Smooth muscle cell (in vitro differentiated cells): ENCODE data around the gene STXBP6. TPM values are rescaled to one million over a fixed set of nuclear protein-coding genes. Genes with fewer than 3 reads are reported as not detected.

Experiments
- DNase-seq: peaks from one replicate; lab custom pipeline; 2025; ENCODE audit not compliant: unreplicated experiment; lab: John Stamatoyannopoulos, UW
- H2AFZ ChIP-seq: fragments of 200-600 bp; sonication (generic); 2 replicates; pipeline ENCODE4 v1.6.0; 2016; ENCODE audit warnings: antibody characterized with exemption, low read depth, mild to moderate bottlenecking
- H3F3A ChIP-seq: fragments of 200-600 bp; sonication (generic); 2 replicates; pipeline ENCODE4 v1.6.0; 2017; ENCODE audit warnings: antibody characterized with exemption, low read depth
- H3K27ac ChIP-seq: fragments of 200-600 bp; sonication (generic); 2 replicates; pipeline ENCODE4 v1.5.1; 2016; ENCODE audit warnings: low read depth, mild to moderate bottlenecking
- H3K27me3 ChIP-seq: fragments of 200-600 bp; sonication (generic); 2 replicates; pipeline ENCODE4 v1.6.1; 2016; ENCODE audit warnings: low read depth, mild to moderate bottlenecking
- H3K36me3 ChIP-seq: fragments of 200-600 bp; sonication (generic); 2 replicates; pipeline ENCODE4 v1.5.1; 2016; ENCODE audit warnings: low read depth
- H3K4me1 ChIP-seq: fragments of 200-600 bp; sonication (generic); 2 replicates; pipeline ENCODE4 v1.5.1; 2016; ENCODE audit warnings: low read depth
- H3K4me2 ChIP-seq: fragments of 200-600 bp; sonication (generic); 2 replicates; pipeline ENCODE4 v1.6.0; 2016; ENCODE audit warnings: mild to moderate bottlenecking
- H3K4me3 ChIP-seq: fragments of 200-600 bp; sonication (generic); 2 replicates; pipeline ENCODE4 v1.5.1; 2016; ENCODE audit warnings: mild to moderate bottlenecking
- H3K79me2 ChIP-seq: fragments of 200-600 bp; sonication (generic); 2 replicates; pipeline ENCODE4 v1.6.0; 2016; ENCODE audit warnings: low read depth, mild to moderate bottlenecking
- H3K9ac ChIP-seq: fragments of 200-600 bp; sonication (generic); 2 replicates; pipeline ENCODE4 v1.6.0; 2016; ENCODE audit warnings: low read depth
- H3K9me3 ChIP-seq: fragments of 200-600 bp; sonication (generic); replicated peaks from 2 replicates; pipeline ENCODE4 v1.5.1; 2016; ENCODE audit warnings: low read depth
- H4K20me1 ChIP-seq: fragments of 200-600 bp; sonication (generic); 2 replicates; pipeline ENCODE4 v1.6.0; 2016; ENCODE audit warnings: low read depth
- CTCF ChIP-seq: fragments of 200-600 bp; sonication (generic); IDR thresholded peaks from 2 replicates; pipeline ENCODE4 v1.5.1; 2017; ENCODE audit warnings: borderline replicate concordance, mild to moderate bottlenecking, antibody characterized with exemption; ENCODE audit not compliant: insufficient read depth, poor library complexity, severe bottlenecking
- WGBS: methylation state at CpG from one replicate; pipeline ENCODE4 v1.1.7; 2016; ENCODE audit warnings: low lambda C conversion rate; 5-methylcytosine and 5-hydroxymethylcytosine counted together
- polyA plus RNA-seq: library from polyadenylated mRNA; unstranded; fragments of >200 nt; fragmentation: Nextera tagmentation; extraction: Ambion mirVana; gene quantifications from 2 replicates; pipeline ENCODE4 v1.2.1, GENCODE V29; 2016
- total RNA-seq: library from RNA; depleted of rRNA; stranded (reverse); fragments of >200 nt; gene quantifications from 2 replicates; pipeline ENCODE4 v1.2.3, GENCODE V29; 2014

Gene STXBP6
- total and polyA plus RNA-seq, 2 experiments from 2014 or later: 144 to 170 TPM

GRCh38 chr14:24978862-24979724 lies 70.9 kb downstream of the STXBP6 start:
- Histone ChIP-seq H2AFZ (no peak overlapping the region), H3K36me3 (no peaks in the 10 kb centered on the region), H3K9me3 (no peaks in the 10 kb centered on the region), H3K27ac (peak overlapping the region; percentile 79), H4K20me1 (peaks cover 15% of the 10 kb centered on the region), H3F3A (peaks cover 29% of the 10 kb centered on the region), H3K27me3 (no peaks in the 10 kb centered on the region), H3K4me2 (peak overlapping the region; percentile 69), H3K4me1 (peaks cover 20% of the 10 kb centered on the region), H3K4me3 (no peak overlapping the region), H3K9ac (peak overlapping the region; percentile 31), H3K79me2 (peaks cover 71% of the 10 kb centered on the region)
- TF ChIP-seq CTCF: no peak
- whole genome bisulfite sequencing: 54% methylated on average over 2 of the region's 2 CpGs
- DNase-seq: no peak

GRCh38 chr14:24976602-24977001 lies 73.3 kb downstream of the STXBP6 start:
- no peak for DNase-seq
- Histone ChIP-seq H3K36me3 (no peaks in the 10 kb centered on the region), H3K9me3 (no peaks in the 10 kb centered on the region), H3K27ac (no peak overlapping the region), H3F3A (peaks cover 10% of the 10 kb centered on the region), H2AFZ (no peak overlapping the region), H3K4me2 (no peak overlapping the region), H3K79me2 (peaks cover 94% of the 10 kb centered on the region), H4K20me1 (peaks cover 39% of the 10 kb centered on the region), H3K9ac (no peak overlapping the region), H3K4me3 (no peak overlapping the region), H3K4me1 (peaks cover 22% of the 10 kb centered on the region), H3K27me3 (no peaks in the 10 kb centered on the region)
- 89% methylated on average over 3 of the region's 3 CpGs for WGBS
- TF ChIP-seq CTCF: no peak

- Histone ChIP-seq H3K4me3 (no peak overlapping the region), H3K27me3 (no peaks in the 10 kb centered on the region), H2AFZ (no peak overlapping the region), H3K36me3 (no peaks in the 10 kb centered on the region), H3K4me1 (peaks cover 27% of the 10 kb centered on the region), H3F3A (peaks cover 10% of the 10 kb centered on the region), H3K79me2 (peaks cover 94% of the 10 kb centered on the region), H3K4me2 (no peak overlapping the region), H4K20me1 (peaks cover 50% of the 10 kb centered on the region), H3K9ac (no peak overlapping the region), H3K27ac (no peak overlapping the region), H3K9me3 (no peaks in the 10 kb centered on the region)
- no peak for DNase-seq
- WGBS: 92% methylated on average over 2 of the region's 2 CpGs
- TF ChIP-seq CTCF: no peak
Observed at GRCh38 chr14:24975393-24975792, 74.6 kb downstream of the STXBP6 start.
